Gastrocnemius medialis (tissue), 4 donors: ENCODE measurements around the gene SCNN1G. TPM values are rescaled to one million over a fixed set of nuclear protein-coding genes. Genes with fewer than 3 reads are reported as not detected.
A peak's percentile ranks its signal among the peaks of the same experiment; 100 is the strongest.

Experiments used
- ATAC-seq, 2 donors: fragments of 150-250 bp; one replicate each; pipeline ENCODE4 v1.9.1; 2016
- DNase-seq, 2 donors: peaks; one replicate each; pipeline ENCODE4 v3.0.0-alpha.2; 2019
- H3K27ac ChIP-seq, 4 donors: fragments of 200-600 bp; sonication (generic); 1 replicate in 1 of 4; 2 replicates in 3 of 4; pipeline ENCODE4 v1.5.1; 2016 to 2018; ENCODE audit warnings: mild to moderate bottlenecking in 2 of 4, moderate library complexity in 1 of 4
- H3K27me3 ChIP-seq, 3 donors: fragments of 200-600 bp; sonication (generic) in 2 of 3; 1 replicate in 1 of 3; 2 replicates in 2 of 3; pipeline versions ENCODE4 v1.5.1 to v1.6.0; 2016 to 2019; ENCODE audit warnings: mild to moderate bottlenecking in 1 of 3, moderate library complexity in 1 of 3
- H3K36me3 ChIP-seq, 2 donors: fragments of 200-600 bp; sonication (generic) in 1 of 2; one replicate each; pipeline ENCODE4 v1.5.1; 2017 to 2018
- H3K4me1 ChIP-seq, 2 donors: fragments of 200-600 bp; sonication (generic) in 1 of 2; one replicate each; pipeline ENCODE4 v1.5.1; 2016 to 2017; ENCODE audit warnings: mild to moderate bottlenecking in 2 of 2
- H3K4me3 ChIP-seq, 4 donors: fragments of 200-600 bp; sonication (generic) in 3 of 4; 1 replicate in 1 of 4; 2 replicates in 3 of 4; pipeline ENCODE4 v1.5.1; 2016 to 2019; ENCODE audit warnings: mild to moderate bottlenecking in 2 of 4
- H3K9me3 ChIP-seq, 3 donors: fragments of 200-600 bp; sonication (generic) in 2 of 3; 1 replicate in 1 of 3; 2 replicates in 2 of 3; pipeline ENCODE4 v1.5.1; 2016 to 2019
- POLR2A ChIP-seq, 2 donors: fragments of 450-650 bp; IDR thresholded peaks; one replicate each; pipeline ENCODE4 v1.6.1; 2017; ENCODE audit warnings: antibody characterized with exemption in 2 of 2, mild to moderate bottlenecking in 2 of 2, moderate library complexity in 2 of 2
- in situ Hi-C, 4 donors: fragments of 200-750 bp; cut with MboI; loops; one replicate each; pipeline versions ENCODE4 v1.15.0 to v1.8.0; 2017; ENCODE audit warnings: low sequenced_read_pairs in 4 of 4
- intact Hi-C: fragments of 100-400 bp; cut with DNase I; formaldehyde crosslinking; loops from one replicate; pipeline ENCODE4 v1.15.1; 2023; ENCODE audit warnings: low total_unique reads
- total RNA-seq, 4 donors: library from RNA; depleted of rRNA; stranded (reverse); fragments of >200 nt; gene quantifications; one replicate each; pipeline versions ENCODE4 v1.1.0 to v1.2.3, GENCODE V29; 2016
- TF ChIP-seq, protein P1 (sequence below), 5 experiments: fragments of 450-650 bp in 3 of 5; fragments of 200-600 bp in 2 of 5; sonication (generic) in 2 of 5; IDR thresholded peaks in 4 of 5; conservative IDR thresholded peaks in 1 of 5; 1 replicate in 4 of 5; 2 replicates in 1 of 5; pipeline ENCODE4 v1.5.1; 2016 to 2019; ENCODE audit warnings: antibody characterized with exemption in 5 of 5, mild to moderate bottlenecking in 3 of 5, moderate library complexity in 3 of 5

The SCNN1G gene
- total RNA-seq, 4 donors from 2014 or later = 0.58 TPM; not detected in 3

DNA sequence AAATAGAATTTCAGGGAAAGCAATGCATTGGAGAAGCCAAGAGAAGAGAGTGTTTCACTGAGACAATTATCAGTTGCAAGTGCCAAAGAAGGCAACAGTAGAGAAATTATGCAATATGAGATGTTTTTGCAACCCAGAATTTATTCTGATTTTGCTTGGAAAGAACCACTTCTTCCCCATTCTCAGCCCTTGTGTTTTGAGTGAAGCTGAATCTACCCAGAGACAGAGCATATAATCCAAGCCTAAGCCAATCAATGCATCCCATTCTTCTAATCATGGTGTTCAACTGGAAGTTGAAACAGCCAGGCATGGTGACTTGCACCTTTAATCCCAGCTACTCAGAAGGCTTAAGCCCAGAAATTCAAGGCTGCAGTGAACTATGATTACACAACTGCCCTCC, 6.9 kb upstream of the SCNN1G start:
- H3K27me3 ChIP-seq = peaks cover 0 to 3% (median 0%) of the 10 kb centered on the region in 3 donors
- intact Hi-C loops = no loop called here
- no peak overlapping the region for H3K27ac ChIP-seq

GRCh38 chr16:23181506-23181905, 1.0 kb upstream of the SCNN1G start:
- H3K4me1 ChIP-seq = peaks cover 7 to 16% of the 10 kb centered on the region in 2 donors

More for the DNA sequence above, 6.9 kb upstream of the SCNN1G start:
- Histone ChIP-seq H3K4me3 (no peak overlapping the region), H3K9me3 (no peaks in the 10 kb centered on the region), H3K36me3 (no peaks in the 10 kb centered on the region), H3K4me1 (no peaks in the 10 kb centered on the region)
- no peak for ATAC-seq
- DNase-seq = no peak
- in situ Hi-C loops = loop anchor here in 2 of 4 donors (5.0 kb wide), 2 partner anchors 252 to 262 kb away; no protein-coding TSS in a partner anchor
- TF ChIP-seq, protein P1, sequence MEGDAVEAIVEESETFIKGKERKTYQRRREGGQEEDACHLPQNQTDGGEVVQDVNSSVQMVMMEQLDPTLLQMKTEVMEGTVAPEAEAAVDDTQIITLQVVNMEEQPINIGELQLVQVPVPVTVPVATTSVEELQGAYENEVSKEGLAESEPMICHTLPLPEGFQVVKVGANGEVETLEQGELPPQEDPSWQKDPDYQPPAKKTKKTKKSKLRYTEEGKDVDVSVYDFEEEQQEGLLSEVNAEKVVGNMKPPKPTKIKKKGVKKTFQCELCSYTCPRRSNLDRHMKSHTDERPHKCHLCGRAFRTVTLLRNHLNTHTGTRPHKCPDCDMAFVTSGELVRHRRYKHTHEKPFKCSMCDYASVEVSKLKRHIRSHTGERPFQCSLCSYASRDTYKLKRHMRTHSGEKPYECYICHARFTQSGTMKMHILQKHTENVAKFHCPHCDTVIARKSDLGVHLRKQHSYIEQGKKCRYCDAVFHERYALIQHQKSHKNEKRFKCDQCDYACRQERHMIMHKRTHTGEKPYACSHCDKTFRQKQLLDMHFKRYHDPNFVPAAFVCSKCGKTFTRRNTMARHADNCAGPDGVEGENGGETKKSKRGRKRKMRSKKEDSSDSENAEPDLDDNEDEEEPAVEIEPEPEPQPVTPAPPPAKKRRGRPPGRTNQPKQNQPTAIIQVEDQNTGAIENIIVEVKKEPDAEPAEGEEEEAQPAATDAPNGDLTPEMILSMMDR (IDR thresholded peaks at IDR 0.05 in 4 of 5, conservative IDR thresholded peaks at IDR 0.05 in 1 of 5) = no peak
- TF ChIP-seq POLR2A (IDR thresholded peaks at IDR 0.05) = no peak

DNA sequence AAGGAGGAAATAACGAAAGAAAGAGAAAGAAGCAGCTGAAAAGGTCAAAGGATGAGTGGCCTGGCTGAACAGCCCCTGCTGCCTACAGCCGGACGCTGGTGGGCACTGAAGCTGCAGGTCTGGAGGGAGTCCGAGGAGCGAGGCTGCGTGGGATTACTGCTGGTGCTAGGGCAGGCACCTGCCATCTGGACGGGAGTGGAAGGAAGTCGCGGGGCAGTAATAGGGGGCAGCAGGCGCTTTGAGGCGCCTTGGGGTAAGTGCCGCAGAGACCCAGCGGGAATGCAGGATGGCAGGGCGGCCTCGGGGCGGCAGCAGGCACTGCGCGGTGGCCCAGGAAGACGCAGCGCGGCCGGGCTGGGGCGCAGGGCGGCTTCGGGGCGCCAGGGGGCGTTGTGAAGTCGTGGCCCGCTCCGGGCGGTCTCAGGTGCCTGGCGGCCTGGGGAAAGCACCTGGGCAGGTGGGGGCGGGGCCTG, 303 bp upstream of the SCNN1G start:
- peak; percentile 14 to 51 for DNase-seq
- in situ Hi-C loops = loop anchor here in 2 of 4 donors (5.0 kb wide), 2 partner anchors 245 to 255 kb away; no protein-coding TSS in a partner anchor
- no peaks in the 10 kb centered on the region for H3K9me3 ChIP-seq
- H3K4me3 ChIP-seq = peak overlapping the region; percentile 19 to 59 (median 50)
- TF ChIP-seq, protein P1 (IDR thresholded peaks at IDR 0.05 in 4 of 5, conservative IDR thresholded peaks at IDR 0.05 in 1 of 5) = peak; percentile 80 to 99 (median 91)
- TF ChIP-seq POLR2A (IDR thresholded peaks at IDR 0.05) = no peak
- H3K4me1 ChIP-seq = peaks cover 7 to 16% of the 10 kb centered on the region in 2 donors
- ATAC-seq = peak; percentile 82 to 89
- H3K36me3 ChIP-seq = no peaks in the 10 kb centered on the region
- peaks cover 18 to 33% (median 30%) of the 10 kb centered on the region in 3 donors for H3K27me3 ChIP-seq
- intact Hi-C loops = loop anchor here (1.0 kb wide), 1 partner anchor 252 kb away; no protein-coding TSS in a partner anchor
- H3K27ac ChIP-seq = no peak overlapping the region

More at GRCh38 chr16:23181506-23181905, 1.0 kb upstream of the SCNN1G start:
- Histone ChIP-seq H3K36me3 (no peaks in the 10 kb centered on the region), H3K27ac (no peak overlapping the region), H3K4me3 (no peak overlapping the region), H3K27me3 (peaks cover 18 to 33% (median 30%) of the 10 kb centered on the region in 3 donors), H3K9me3 (no peaks in the 10 kb centered on the region)
- ATAC-seq (no peak), DNase-seq (no peak)
- in situ Hi-C loops (loop anchor here in 2 of 4 donors (5.0 kb wide), 2 partner anchors 246 to 256 kb away; no protein-coding TSS in a partner anchor), intact Hi-C loops (no loop called here)
- TF ChIP-seq, protein P1 (IDR thresholded peaks at IDR 0.05 in 4 of 5, conservative IDR thresholded peaks at IDR 0.05 in 1 of 5) = no peak
- no peak for TF ChIP-seq POLR2A (IDR thresholded peaks at IDR 0.05)

- TF ChIP-seq, protein P1 (IDR thresholded peaks at IDR 0.05 in 4 of 5, conservative IDR thresholded peaks at IDR 0.05 in 1 of 5) = no peak
- no peak for TF ChIP-seq POLR2A (IDR thresholded peaks at IDR 0.05)
- Histone ChIP-seq H3K27ac (no peak overlapping the region), H3K4me3 (no peak overlapping the region), H3K27me3 (peaks cover 18 to 33% (median 30%) of the 10 kb centered on the region in 3 donors), H3K9me3 (no peaks in the 10 kb centered on the region), H3K36me3 (no peaks in the 10 kb centered on the region), H3K4me1 (peaks cover 7 to 16% of the 10 kb centered on the region in 2 donors)
- intact Hi-C loops (no loop called here), in situ Hi-C loops (loop anchor here in 2 of 4 donors (5.0 kb wide), 2 partner anchors 244 to 254 kb away; no protein-coding TSS in a partner anchor)
- no peak for DNase-seq
- no peak for ATAC-seq
Observed at GRCh38 chr16:23183543-23183862, 958 bp downstream of the SCNN1G start.
